Measurements from ENCODE around the gene CFAP97D1.
"Not testable (repeated sequence)": the region's sequence is repeated elsewhere in the genome, so short reads cannot be mapped to it uniquely, and the experiment has no call there.

The CFAP97D1 gene

GRCh38 chr17:43789482-43789881 lies 9.2 kb downstream of the CFAP97D1 start:
- DNase-seq (ENCODE audit: low read depth) = no peak
- no peak overlapping the region for H3K4me3 ChIP-seq (ENCODE audit: low read depth, low read length)

- DNase-seq (ENCODE audit: low read depth) = no peak
Measured at GRCh38 chr17:43790311-43790940, 10.2 kb downstream of the CFAP97D1 start.

GRCh38 chr17:43791589-43791988 lies 11.4 kb downstream of the CFAP97D1 start:
- H3K4me3 ChIP-seq (ENCODE audit: low read depth, low read length) = no peak overlapping the region
- no peak for DNase-seq (ENCODE audit: low read depth)

More at GRCh38 chr17:43790311-43790940, 10.2 kb downstream of the CFAP97D1 start:
- H3K4me3 ChIP-seq (ENCODE audit: low read depth, low read length) = no peak overlapping the region

- not testable (repeated sequence) for DNase-seq (ENCODE audit: low read depth); H3K4me3 ChIP-seq (ENCODE audit: low read depth, low read length)
Measured at GRCh38 chr17:43792668-43793067, 12.4 kb downstream of the CFAP97D1 start.

GRCh38 chr17:43798024-43798423 lies 17.8 kb downstream of the CFAP97D1 start:
- not testable (repeated sequence) for DNase-seq (ENCODE audit: low read depth); H3K4me3 ChIP-seq (ENCODE audit: low read depth, low read length)

GRCh38 chr17:43799047-43799446 lies 18.8 kb downstream of the CFAP97D1 start:
- no peak overlapping the region for H3K4me3 ChIP-seq (ENCODE audit: low read depth, low read length)
- DNase-seq (ENCODE audit: low read depth) = no peak

GRCh38 chr17:43800736-43801135 lies 20.5 kb downstream of the CFAP97D1 start:
- H3K4me3 ChIP-seq (ENCODE audit: low read depth, low read length) = no peak overlapping the region
- DNase-seq (ENCODE audit: low read depth) = no peak

- no peak for DNase-seq (ENCODE audit: low read depth)
- H3K4me3 ChIP-seq (ENCODE audit: low read depth, low read length) = no peak overlapping the region
Measured at GRCh38 chr17:43801844-43802243, 21.6 kb downstream of the CFAP97D1 start.

- DNase-seq (ENCODE audit: low read depth) = no peak
- no peak overlapping the region for H3K4me3 ChIP-seq (ENCODE audit: low read depth, low read length)
Measured at GRCh38 chr17:43803758-43804157, 23.5 kb downstream of the CFAP97D1 start.

- no peak for DNase-seq (ENCODE audit: low read depth)
- H3K4me3 ChIP-seq (ENCODE audit: low read depth, low read length) = no peak overlapping the region
Measured at GRCh38 chr17:43805117-43805516, 24.9 kb downstream of the CFAP97D1 start.

- no peak for DNase-seq (ENCODE audit: low read depth)
- no peak overlapping the region for H3K4me3 ChIP-seq (ENCODE audit: low read depth, low read length)
Measured at GRCh38 chr17:43808076-43808475, 27.8 kb downstream of the CFAP97D1 start.

GRCh38 chr17:43809121-43809520 lies 28.9 kb downstream of the CFAP97D1 start:
- no peak overlapping the region for H3K4me3 ChIP-seq (ENCODE audit: low read depth, low read length)
- no peak for DNase-seq (ENCODE audit: low read depth)

GRCh38 chr17:43810226-43810715 lies 30.0 kb downstream of the CFAP97D1 start:
- H3K4me3 ChIP-seq (ENCODE audit: low read depth, low read length) = no peak overlapping the region
- no peak for DNase-seq (ENCODE audit: low read depth)

GRCh38 chr17:43810823-43811222 lies 30.6 kb downstream of the CFAP97D1 start:
- H3K4me3 ChIP-seq (ENCODE audit: low read depth, low read length) = no peak overlapping the region
- no peak for DNase-seq (ENCODE audit: low read depth)

- no peak overlapping the region for H3K4me3 ChIP-seq (ENCODE audit: low read depth, low read length)
- no peak for DNase-seq (ENCODE audit: low read depth)
Measured at GRCh38 chr17:43812396-43813265, 32.4 kb downstream of the CFAP97D1 start.

GRCh38 chr17:43813386-43813785 lies 33.2 kb downstream of the CFAP97D1 start:
- DNase-seq (ENCODE audit: low read depth) = no peak
- H3K4me3 ChIP-seq (ENCODE audit: low read depth, low read length) = no peak overlapping the region

GRCh38 chr17:43814026-43814425 lies 33.8 kb downstream of the CFAP97D1 start:
- no peak overlapping the region for H3K4me3 ChIP-seq (ENCODE audit: low read depth, low read length)
- DNase-seq (ENCODE audit: low read depth) = no peak

- H3K4me3 ChIP-seq (ENCODE audit: low read depth, low read length) = no peak overlapping the region
- DNase-seq (ENCODE audit: low read depth) = peak; percentile 40
Measured at GRCh38 chr17:43814714-43815113, 34.5 kb downstream of the CFAP97D1 start.

GRCh38 chr17:43816336-43817320 lies 36.4 kb downstream of the CFAP97D1 start:
- no peak for DNase-seq (ENCODE audit: low read depth)
- H3K4me3 ChIP-seq (ENCODE audit: low read depth, low read length) = no peak overlapping the region

Measured in skeletal muscle cell (primary cell).